GM15510 (cell line): Measurements from ENCODE around the gene SYT9.

Experiments used
- POLR2A ChIP-seq: IDR thresholded peaks from 3 replicates; pipeline ENCODE4 v1.6.1; 2011; ENCODE audit warnings: borderline replicate concordance; ENCODE audit not compliant: insufficient read length; ENCODE audit errors: extremely low read depth

The SYT9 gene

DNA sequence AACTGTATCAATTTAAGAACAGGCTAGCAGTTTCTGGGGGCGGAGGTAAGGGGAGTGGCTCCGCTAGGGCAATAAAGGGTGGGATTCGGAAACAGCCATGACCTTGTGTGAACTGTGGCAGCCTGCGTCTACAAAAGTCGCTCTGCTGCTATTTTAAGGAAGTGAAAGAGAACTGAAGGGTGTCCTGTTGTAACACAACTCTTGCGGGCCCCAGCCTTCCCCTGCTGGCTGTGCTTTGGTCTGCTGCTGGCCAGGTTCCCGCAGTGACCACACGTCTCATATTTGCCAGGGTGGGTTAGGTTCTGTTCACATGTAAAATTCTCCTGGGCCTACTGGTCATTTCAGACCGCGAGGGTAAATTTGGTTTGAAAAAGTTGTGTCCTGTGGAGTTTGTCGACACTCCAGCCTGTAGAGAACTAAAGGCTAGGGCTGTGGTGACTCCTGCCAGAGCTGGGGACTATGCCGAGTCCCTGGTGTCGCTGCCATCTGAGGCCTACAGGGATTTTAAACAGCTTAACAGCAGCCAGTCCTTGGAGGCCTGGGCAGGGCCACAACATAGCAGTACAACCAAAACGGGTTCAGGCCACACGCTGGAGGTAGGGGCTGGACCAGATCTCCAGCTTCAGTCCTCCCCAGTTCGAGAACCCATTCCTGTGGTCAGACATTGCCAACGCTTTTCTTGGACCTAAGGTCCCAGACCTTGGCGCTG is 261.0 kb downstream of the SYT9 start:
- no peak for TF ChIP-seq POLR2A

DNA sequence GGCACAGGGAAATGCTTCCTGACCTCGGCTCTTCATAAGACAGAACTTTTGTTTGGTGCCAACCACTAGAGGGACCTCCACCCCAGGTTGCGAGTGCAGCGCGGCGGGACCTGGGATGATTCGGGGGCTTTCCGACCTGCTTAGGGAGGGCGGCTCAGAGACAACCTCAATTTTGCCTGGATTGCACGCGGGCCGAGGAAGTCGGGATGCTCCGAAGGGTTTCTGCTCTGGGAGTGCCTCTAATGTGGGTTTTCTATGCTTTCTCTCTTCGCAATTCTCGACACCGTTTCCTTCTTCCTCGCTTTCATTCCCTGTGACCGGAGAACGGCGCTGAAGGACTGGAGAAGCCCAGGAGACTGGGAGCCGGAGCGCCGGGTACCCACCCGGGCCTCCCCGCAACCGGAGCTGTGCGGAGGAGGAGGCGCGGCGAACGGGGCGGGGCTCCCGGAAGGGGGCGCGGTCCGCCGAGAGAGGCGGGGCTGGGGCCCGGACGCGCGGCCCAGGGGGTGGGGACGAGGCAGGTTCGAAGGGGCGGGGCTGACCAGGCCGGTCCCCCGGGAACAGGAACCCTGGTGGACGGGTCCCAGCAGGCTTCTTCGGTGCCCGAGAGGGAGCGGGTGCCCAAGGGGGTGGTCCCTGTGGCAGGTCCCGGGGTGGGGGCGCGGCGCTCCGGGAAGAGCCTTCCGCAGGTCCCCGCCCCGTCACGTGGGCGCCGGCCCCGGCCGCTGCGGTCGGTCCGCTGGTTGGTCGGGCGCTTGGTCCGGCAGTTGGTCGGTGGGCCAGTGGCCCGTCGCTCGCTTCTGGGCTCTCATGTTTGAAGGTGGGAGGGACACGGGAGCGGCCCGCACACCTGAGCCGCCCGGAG is 261.8 kb downstream of the SYT9 start, which contains the start of gene PPFIBP2:
Gene PPFIBP2 (plus strand): TSS at position 766 of the 865 bp plus-strand sequence. CDS start 35,477 bp downstream, outside the sequence.
- TF ChIP-seq POLR2A = peak; percentile 69

DNA sequence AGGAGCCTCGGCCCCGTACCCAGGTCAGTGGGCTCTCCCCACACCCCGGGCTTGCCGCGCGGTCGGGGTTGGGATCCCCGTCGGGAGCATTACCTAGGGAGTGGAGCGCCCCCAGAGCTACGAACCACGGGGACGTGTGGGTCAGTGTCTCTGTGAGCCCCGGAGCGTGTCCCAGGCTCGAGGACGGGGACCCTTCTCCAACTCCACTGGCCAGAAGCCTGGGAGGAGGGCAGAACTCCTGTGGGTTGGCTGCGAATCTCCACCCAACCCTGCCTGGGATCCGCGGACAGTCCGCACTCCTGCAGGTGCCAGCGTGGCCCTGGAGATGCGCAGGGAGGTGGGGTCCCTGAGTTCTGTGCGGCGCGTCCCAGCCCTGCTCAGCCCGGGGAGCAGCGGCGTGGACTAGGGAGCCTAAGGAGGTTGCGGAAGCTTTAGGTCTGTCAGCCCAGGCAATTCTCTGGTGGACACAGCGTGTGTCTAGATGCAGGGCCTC is 262.4 kb downstream of the SYT9 start:
- TF ChIP-seq POLR2A = no peak

DNA sequence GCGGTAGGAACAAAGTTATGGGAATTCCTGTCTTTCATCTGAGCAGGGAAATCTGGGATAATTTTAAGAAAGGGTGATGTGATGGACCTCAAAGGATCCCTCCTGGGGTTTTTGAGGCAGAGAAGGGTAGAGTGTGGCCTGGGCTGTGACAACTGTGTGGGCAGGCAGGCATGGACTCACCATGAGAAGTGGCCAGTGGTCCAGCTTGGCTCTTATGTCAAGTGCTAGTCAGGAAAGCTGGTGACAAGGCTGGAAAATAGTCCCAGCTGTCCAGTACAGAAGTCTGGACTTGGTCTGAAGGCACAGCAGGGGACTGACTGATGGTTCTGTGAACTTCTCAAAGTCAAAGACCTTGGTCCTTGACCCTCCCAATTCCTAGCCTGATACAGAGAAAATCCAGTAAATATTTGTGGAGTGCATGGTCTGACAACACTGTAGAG is 263.8 kb downstream of the SYT9 start:
- no peak for TF ChIP-seq POLR2A

DNA sequence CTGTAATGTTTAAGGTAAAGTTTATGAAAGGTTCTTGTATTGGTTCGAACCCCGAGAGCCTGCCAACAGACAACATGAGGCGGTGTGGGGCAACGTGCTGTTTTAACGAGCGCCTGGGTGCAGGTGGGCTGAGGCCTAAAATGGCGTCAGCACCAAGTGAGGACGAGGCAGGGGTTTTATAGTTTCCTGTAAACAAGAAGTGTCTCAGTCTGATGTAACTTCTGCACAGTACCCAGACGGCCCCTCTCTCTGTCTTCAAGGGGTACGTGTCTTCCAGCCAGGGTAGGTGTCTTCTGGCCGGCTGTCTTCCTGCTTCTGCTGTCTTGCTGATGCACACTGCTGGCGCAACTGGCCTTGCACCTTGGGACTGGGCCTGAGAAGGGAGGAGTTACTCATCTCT is 264.8 kb downstream of the SYT9 start:
- no peak for TF ChIP-seq POLR2A
